Adrenal gland (tissue), 5 donors: Measurements from ENCODE around the gene ZNF613.
"Not testable (repeated sequence)": the region's sequence is repeated elsewhere in the genome, so short reads cannot be mapped to it uniquely, and the experiment has no call there.

Source experiments
- CTCF ChIP-seq, 6 experiments: fragments of 450-650 bp in 4 of 6; fragments of 200-600 bp in 2 of 6; sonication (generic) in 1 of 6; IDR thresholded peaks; 1 replicate in 5 of 6; 2 replicates in 1 of 6; pipeline versions ENCODE4 v1.5.1 to v1.8.0; 2016 to 2021; ENCODE audit warnings: antibody characterized with exemption in 6 of 6, mild to moderate bottlenecking in 2 of 6, moderate library complexity in 1 of 6
- POLR2A ChIP-seq, 2 donors: fragments of 450-650 bp; IDR thresholded peaks; one replicate each; pipeline ENCODE4 v1.6.1; 2017; ENCODE audit warnings: antibody characterized with exemption in 2 of 2, mild to moderate bottlenecking in 2 of 2, moderate library complexity in 1 of 2
- donor health status: DM: no; HTN: no; CAD: no.

- not testable (repeated sequence) for TF ChIP-seq CTCF, POLR2A (IDR thresholded peaks at IDR 0.05)
Measured at GRCh38 chr19:51957846-51958245, 30.6 kb downstream of the ZNF613 start.
